Gastroesophageal sphincter (tissue), 3 donors: Measurements from ENCODE around the gene ABHD1.

Source experiments
- EP300 ChIP-seq: sonication (generic); formaldehyde crosslinking; IDR thresholded peaks from one replicate; pipeline ENCODE4 v1.6.1; 2017; ENCODE audit warnings: antibody characterized with exemption, mild to moderate bottlenecking
- POLR2A ChIP-seq, 2 donors: fragments of 450-650 bp; IDR thresholded peaks; one replicate each; pipeline ENCODE4 v1.6.1; 2017; ENCODE audit warnings: antibody characterized with exemption in 2 of 2, mild to moderate bottlenecking in 2 of 2, moderate library complexity in 1 of 2
- POLR2AphosphoS5 ChIP-seq: sonication (generic); formaldehyde crosslinking; IDR thresholded peaks from one replicate; pipeline ENCODE4 v1.6.1; 2017; ENCODE audit warnings: antibody characterized with exemption
- TF ChIP-seq, protein P1 (sequence below), 4 experiments: fragments of 200-600 bp in 2 of 4; fragments of 450-650 bp in 2 of 4; sonication (generic) in 1 of 4; IDR thresholded peaks; one replicate each; pipeline ENCODE4 v1.5.1; 2017 to 2019; ENCODE audit warnings: antibody characterized with exemption in 4 of 4, mild to moderate bottlenecking in 2 of 4, moderate library complexity in 2 of 4

DNA sequence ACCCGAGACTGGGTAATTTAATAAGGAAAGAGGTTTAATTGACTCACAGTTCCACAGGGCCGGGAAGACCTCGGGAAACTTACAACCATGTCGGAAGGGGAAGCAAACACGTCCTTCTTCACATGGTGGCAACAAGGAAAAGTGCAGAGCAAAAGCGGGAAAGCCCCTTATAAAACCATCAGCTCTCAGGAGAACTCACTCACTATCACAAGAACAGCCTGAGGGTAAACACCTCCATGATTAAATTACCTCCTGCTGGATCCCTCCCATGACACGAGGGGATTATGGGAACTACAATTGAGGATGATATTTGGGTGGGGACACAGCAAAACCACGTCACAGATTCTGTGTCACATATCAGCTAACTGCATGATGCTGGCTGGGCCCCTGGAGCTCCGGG lies 36.6 kb downstream of the ABHD1 start:
- TF ChIP-seq, protein P1, sequence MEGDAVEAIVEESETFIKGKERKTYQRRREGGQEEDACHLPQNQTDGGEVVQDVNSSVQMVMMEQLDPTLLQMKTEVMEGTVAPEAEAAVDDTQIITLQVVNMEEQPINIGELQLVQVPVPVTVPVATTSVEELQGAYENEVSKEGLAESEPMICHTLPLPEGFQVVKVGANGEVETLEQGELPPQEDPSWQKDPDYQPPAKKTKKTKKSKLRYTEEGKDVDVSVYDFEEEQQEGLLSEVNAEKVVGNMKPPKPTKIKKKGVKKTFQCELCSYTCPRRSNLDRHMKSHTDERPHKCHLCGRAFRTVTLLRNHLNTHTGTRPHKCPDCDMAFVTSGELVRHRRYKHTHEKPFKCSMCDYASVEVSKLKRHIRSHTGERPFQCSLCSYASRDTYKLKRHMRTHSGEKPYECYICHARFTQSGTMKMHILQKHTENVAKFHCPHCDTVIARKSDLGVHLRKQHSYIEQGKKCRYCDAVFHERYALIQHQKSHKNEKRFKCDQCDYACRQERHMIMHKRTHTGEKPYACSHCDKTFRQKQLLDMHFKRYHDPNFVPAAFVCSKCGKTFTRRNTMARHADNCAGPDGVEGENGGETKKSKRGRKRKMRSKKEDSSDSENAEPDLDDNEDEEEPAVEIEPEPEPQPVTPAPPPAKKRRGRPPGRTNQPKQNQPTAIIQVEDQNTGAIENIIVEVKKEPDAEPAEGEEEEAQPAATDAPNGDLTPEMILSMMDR (IDR thresholded peaks at IDR 0.05): no peak
- TF ChIP-seq POLR2AphosphoS5 (no peak), POLR2A (IDR thresholded peaks at IDR 0.05) (no peak), EP300 (no peak)
